NCI-H2081 (cell line): ENCODE measurements around the gene MYO7B.

Source experiments
- DNase-seq, 2 experiments: peaks; one replicate each; lab custom pipeline; 2025; lab: John Stamatoyannopoulos, UW

MYO7B gene

GRCh38 chr2:127573298-127573697, 37.8 kb downstream of the MYO7B start:
- no peak for DNase-seq

GRCh38 chr2:127573771-127574170, 38.3 kb downstream of the MYO7B start:
- DNase-seq: no peak

GRCh38 chr2:127574656-127575055, 39.2 kb downstream of the MYO7B start:
- DNase-seq: no peak

GRCh38 chr2:127575185-127575765, 39.8 kb downstream of the MYO7B start:
- DNase-seq: no peak

GRCh38 chr2:127575941-127576432, 40.5 kb downstream of the MYO7B start:
- DNase-seq: no peak

DNA sequence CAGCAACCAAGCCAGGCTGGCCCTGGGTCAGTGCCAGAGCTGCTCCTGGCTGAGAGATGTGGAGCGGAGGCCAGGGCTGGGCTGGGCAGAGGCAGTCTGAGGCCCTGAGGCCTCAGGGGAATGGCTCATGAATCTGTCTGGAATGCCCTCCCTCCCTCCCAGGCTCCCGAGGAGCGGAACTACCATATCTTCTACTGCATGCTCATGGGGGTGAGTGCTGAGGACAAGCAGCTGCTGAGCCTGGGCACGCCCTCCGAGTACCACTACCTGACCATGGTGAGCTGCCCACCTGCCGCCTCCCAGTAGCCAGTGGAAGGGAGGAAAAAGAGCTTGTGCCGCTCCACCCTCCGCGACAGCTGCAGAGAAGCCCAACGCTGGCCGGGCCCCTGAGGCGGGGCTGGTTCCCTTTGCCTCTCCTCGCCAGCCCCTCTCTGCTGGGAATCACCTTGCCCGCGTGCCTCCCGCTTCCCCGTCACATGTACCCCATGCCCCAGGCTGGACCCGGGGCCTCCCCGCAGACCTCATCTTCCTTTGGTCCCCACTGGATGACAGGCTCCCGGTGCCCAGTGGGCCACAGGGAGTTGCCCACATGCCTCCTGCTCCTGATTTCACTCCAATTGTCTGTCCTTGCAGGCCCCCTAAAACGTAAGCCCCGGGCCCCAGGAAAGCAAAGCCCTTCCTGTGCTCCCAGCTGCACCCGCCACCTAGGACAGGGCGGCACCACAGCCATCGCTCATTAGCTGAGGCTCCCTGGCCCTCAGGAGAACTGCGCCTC, 41.1 kb downstream of the MYO7B start:
- DNase-seq: no peak

DNA sequence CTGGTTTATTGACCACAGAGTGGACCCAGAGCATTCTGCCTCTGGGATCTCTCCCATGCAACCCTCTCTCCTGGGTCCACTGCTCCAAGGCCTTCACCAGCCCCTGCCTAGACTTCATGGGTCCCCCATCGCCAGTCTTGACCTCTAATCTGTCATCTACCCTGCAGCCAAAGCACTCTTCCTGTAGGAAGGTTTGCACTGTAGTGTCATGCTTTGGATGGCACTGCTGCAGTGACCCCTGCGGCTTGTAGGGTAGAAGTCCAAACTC, 41.7 kb downstream of the MYO7B start:
- no peak for DNase-seq

- no peak for DNase-seq
Observed at GRCh38 chr2:127577503-127577902, 42.0 kb downstream of the MYO7B start.

GRCh38 chr2:127577973-127578372, 42.5 kb downstream of the MYO7B start:
- DNase-seq: no peak

DNA sequence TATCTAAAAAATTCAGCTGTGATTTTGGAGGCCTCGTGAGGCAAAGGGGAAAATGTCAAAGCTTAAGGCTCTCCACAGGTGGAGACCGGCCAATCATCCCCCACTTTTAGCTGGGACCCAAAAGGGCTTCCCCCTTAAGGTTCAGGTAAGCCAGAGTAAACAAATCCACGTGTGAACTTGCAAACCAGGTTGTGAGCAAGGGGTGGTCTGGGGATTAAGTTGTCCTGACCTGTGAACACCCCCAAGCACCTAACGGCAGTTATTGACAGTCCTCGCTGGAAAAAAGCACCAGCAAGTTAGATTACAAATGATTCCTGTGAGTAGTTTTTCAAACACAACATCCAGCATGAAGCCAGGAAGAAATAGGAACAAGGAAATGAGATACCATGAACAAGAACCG, 42.9 kb downstream of the MYO7B start:
- no peak for DNase-seq

DNA sequence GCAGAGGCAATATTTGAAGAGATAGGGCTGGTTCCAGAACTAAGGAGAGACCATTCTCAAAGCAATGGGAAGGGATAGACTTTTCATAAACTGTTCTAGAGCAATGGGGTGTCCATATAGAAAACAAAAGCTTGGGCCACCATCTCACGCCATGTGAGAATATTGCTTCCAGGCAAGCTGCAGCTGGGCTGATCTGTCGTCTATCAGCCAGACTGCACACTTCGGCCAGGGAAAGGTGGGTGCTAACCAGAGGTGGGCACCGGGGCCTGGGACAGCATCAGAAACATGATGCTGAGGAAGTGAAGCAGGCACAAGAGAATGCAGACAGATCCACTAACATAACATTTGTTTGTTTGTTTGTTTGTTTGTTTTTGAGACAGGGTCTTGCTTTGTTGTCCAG, 43.7 kb downstream of the MYO7B start:
- no peak for DNase-seq

DNA sequence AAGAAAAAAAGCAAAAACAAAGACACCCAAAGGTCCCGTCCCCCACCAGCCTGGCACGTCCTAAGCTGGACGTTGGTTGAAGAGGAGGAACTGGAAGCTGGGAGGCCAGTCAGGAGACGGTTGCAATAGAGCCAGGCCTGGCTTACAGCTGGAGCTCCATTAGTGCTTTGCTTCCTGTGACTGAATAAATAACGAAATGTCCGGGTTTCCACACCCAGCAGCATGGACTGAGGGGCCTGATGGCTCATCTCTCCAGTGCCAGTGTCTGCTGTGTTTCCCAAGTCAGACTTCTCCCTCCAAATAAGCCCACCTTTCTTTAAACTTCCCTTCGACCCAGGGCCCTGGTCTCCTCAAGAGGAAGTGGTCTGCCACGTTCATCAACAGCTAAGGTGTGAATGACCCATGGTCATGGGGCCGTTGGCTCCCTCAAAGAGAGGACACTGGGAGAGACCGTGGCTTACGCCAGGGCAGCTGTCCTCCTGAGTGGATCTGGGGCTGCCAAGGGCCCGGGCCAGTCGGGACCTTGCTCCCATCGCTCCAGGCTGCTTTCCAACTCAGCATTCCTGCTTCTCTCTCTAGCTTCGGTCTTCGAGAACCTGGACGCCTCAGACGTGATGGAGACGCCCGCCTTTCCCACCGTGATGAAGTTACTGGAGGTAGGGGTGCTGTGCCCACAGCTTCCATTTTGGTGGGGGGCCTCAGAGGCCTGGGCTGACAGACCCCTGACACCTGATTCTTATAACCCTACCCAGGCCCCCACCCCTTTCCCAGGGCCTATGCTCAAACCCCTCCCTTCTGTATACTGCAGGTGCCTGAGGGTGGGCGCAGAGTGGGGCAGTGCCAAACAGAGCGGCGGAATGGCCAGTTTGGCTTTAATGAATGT, 44.9 kb downstream of the MYO7B start:
- DNase-seq: no peak

DNA sequence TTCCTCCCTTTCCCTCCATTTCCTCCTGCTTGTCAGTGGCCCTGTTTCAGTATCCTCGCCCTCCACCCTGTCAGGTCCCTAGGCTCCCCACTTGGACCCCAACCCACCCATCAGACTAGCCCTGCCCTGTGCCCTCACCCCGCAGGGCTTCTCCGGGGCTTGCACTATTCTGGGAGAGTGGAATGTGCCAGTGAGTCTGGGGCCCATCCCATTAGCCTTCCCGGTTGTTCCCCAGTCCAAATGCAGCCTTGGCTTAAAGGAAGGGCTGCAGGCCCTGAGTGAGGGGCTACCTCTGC, 45.5 kb downstream of the MYO7B start:
- DNase-seq: no peak

DNA sequence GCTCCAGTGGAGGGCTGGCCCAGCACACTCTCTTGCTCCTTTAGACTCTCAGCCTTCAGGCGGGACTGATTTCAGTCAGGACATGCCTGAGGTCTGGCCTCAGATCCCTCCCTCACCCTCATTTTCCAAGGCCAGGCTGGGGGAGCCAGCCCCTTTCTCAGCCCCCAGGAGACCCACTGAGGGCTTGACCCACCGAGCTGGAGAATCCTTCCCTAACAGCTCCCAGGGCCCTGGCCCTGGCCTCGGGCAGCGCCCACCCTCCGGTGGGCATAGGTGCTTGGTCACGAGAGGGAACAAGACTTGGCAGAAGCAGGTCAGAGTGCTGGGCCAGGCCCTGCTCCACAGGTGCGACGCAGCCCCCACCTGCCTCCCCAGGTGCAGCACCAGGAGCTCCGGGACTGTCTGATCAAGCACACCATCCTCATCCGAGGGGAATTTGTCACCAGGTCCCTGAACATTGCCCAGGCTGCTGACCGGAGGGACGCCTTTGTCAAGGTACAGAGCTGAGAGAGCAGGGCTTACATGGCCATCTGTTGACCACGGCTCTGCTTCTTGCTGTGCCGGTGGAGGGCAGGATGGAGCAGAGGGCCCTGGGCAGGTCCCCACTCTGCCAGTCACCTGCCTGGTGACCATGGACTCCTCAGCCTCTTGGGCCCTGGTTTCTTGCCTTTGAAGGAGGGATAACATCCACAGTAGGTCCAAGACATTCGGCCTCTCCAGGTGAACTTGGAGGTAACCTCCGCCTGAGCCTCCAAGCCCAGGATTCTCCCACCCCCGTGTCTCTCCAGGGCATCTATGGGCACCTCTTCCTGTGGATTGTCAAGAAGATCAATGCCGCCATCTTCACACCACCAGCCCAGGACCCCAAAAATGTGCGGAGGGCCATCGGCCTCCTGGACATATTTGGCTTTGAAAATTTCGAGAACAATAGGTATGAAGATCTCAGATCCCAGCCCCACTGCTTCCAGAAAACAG, 46.3 kb downstream of the MYO7B start:
- no peak for DNase-seq

DNA sequence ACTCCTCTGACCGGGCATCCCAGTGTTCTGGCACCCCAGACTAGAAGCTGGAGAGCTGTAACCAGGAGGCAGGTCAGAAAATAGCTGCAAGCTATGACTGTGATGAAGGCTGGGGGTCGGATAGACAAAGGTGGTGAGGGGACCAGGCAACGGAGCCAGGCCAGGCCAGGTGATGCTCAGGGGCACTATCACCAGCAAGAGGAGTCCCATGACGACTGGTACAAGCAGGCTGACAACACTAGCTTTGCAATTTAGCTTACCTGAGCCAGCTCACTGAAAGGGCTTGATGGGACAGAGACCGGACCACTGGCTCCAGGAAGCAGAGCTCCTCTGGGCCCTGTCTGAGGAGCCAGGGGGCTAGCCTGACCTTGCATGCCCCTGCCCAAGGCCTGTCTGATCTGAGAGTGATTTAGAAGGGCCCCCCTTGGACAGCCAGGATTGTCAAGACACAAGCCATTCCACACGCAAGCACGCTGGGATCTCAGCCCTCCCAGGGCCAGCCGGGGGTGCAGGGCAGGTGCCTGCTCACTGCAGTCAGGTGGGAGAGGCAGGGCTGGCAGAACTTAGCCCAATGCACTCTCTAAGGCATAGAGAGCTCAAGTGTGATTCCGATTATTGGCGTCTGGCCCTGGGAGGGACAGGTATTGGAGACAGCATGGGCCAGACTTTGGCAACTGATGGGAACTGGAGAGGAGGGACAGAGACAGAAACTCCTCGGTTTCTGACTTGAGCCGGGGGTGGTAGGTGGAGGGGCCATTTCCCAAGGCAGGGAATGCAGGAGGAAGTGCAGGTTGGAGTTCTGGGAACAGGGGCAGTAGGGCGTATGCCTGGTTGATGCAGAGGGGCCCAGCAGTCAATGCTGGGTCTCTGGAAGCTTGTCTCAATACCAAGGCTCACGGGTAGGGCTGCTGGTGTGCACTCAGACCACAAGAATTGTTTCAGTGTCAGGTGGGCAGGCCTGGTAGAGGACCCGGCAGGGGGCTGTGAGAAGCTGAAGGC, 47.7 kb downstream of the MYO7B start:
- no peak for DNase-seq

- DNase-seq: no peak
Observed at GRCh38 chr2:127584047-127584446, 48.6 kb downstream of the MYO7B start.

- no peak for DNase-seq
Observed at GRCh38 chr2:127584516-127585033, 49.1 kb downstream of the MYO7B start.

GRCh38 chr2:127585270-127585807, 49.9 kb downstream of the MYO7B start:
- DNase-seq: no peak

- no peak for DNase-seq
Observed at GRCh38 chr2:127586136-127586535, 50.7 kb downstream of the MYO7B start.

DNA sequence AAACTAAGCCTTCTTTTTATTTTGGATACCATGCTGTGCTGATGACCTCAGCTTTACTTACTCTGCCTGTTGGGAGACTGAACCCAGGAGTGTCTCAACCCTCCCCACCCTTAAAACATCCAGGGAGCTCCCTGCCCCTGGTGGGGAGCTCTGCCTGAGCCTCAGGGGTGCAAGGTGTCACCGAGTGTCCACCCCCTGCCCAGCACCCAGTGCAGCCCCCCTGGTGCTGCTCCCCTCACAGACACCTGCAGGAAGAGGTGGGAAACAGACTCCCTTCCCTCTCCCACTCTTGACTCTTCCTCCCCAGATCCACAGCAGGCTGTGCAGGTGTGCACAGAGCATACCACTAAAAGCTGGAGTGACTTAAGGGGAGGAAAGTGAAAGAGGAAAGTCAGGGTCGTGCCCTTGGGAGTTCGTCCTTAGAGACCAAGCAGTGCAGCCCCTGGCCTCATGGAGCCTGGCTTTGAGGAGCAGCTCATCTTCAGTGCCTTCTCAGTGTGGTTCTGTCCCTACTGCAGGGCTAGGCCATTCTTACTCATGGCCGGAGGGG, 51.3 kb downstream of the MYO7B start:
- no peak for DNase-seq
